Measurements from ENCODE around the gene LCA5L.

Gene LCA5L

DNA sequence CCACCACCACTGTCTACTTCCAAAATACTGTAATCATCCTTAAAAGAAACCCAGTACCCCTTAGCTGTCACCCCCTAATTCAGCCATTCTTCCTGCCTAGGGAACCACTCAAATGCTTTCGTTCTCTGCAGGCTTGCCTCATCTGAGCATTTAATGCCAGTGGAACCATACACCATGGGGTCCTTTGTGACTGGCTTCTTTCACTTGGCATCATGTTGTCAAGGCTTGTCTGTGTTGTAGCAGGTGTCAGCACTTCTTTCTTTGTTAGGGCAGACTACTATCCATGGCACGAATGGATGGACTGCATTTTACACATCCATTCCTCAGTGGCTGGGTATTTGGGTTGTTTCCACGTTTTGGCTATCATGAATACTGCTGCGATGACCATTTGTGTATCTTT is 34.7 kb upstream of the LCA5L start:
- no peak for DNase-seq
- Histone ChIP-seq H3K56ac (ENCODE audit: low read length) (no peak overlapping the region), H3K36me3 (ENCODE audit: control insufficient read depth, insufficient read depth, low read length) (no peaks in the 10 kb centered on the region), H2BK5ac (ENCODE audit: low read length) (no peak overlapping the region), H3K4me3 (ENCODE audit: low read length) (no peak overlapping the region), H3K4me2 (ENCODE audit: low read length) (no peak overlapping the region), H4K8ac (ENCODE audit: low read depth, low read length) (no peak overlapping the region), H3K18ac (ENCODE audit: low read length) (no peak overlapping the region), H3K4ac (ENCODE audit: low read depth, low read length) (no peak overlapping the region), H3K23ac (ENCODE audit: low read length) (no peak overlapping the region), H2AK5ac (ENCODE audit: low read length) (no peak overlapping the region), H2BK15ac (replicated peaks; ENCODE audit: low read depth) (no peak overlapping the region), H2BK120ac (ENCODE audit: low read depth, low read length) (no peak overlapping the region), H3K79me1 (ENCODE audit: low read length) (no peaks in the 10 kb centered on the region), H3K79me2 (ENCODE audit: control insufficient read depth, insufficient read depth, low read length) (no peaks in the 10 kb centered on the region), H3K27me3 (ENCODE audit: insufficient read depth, low read length, poor library complexity) (no peaks in the 10 kb centered on the region), H4K5ac (ENCODE audit: low read length) (no peak overlapping the region), H3K9ac (ENCODE audit: low read length) (no peak overlapping the region), H3K4me1 (ENCODE audit: control insufficient read depth, low read depth, low read length) (no peaks in the 10 kb centered on the region), H3K27ac (ENCODE audit: low read depth, low read length) (no peak overlapping the region)
- no CpG with 5 or more reads among the region's 4 CpGs for WGBS (ENCODE audit: extremely low coverage, insufficient coverage, low lambda C conversion rate)

DNA sequence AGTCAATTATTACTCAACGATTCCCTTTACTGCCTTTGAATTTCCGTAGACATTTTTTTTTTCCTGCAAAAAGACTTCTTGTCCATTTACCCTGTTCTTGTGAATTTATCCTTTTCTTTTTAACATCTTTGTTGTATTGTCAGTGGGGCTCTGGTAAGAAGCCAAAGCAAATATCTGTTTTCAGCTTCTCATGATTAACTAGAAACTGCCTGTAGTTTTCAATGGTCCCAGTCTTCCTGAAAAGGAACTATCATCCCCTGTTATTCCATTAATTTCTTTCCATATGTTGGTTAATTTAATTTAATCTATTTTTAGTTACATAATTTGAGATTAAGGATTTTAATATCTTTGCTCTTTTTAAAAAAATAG is 34.2 kb upstream of the LCA5L start:
- no peak overlapping the region for H3K23ac ChIP-seq (ENCODE audit: low read length)
- no peak overlapping the region for H3K56ac ChIP-seq (ENCODE audit: low read length)
- H3K4me2 ChIP-seq (ENCODE audit: low read length) = no peak overlapping the region
- no peak overlapping the region for H3K27ac ChIP-seq (ENCODE audit: low read depth, low read length)
- no peaks in the 10 kb centered on the region for H3K36me3 ChIP-seq (ENCODE audit: control insufficient read depth, insufficient read depth, low read length)
- H2AK5ac ChIP-seq (ENCODE audit: low read length) = no peak overlapping the region
- no peaks in the 10 kb centered on the region for H3K27me3 ChIP-seq (ENCODE audit: insufficient read depth, low read length, poor library complexity)
- no peak overlapping the region for H2BK15ac ChIP-seq (replicated peaks; ENCODE audit: low read depth)
- no peaks in the 10 kb centered on the region for H3K4me1 ChIP-seq (ENCODE audit: control insufficient read depth, low read depth, low read length)
- H3K18ac ChIP-seq (ENCODE audit: low read length) = no peak overlapping the region
- H3K79me2 ChIP-seq (ENCODE audit: control insufficient read depth, insufficient read depth, low read length) = no peaks in the 10 kb centered on the region
- no peak overlapping the region for H2BK120ac ChIP-seq (ENCODE audit: low read depth, low read length)
- no peak overlapping the region for H2BK5ac ChIP-seq (ENCODE audit: low read length)
- WGBS (ENCODE audit: extremely low coverage, insufficient coverage, low lambda C conversion rate) = no CpG with 5 or more reads among the region's 2 CpGs
- no peaks in the 10 kb centered on the region for H3K79me1 ChIP-seq (ENCODE audit: low read length)
- no peak overlapping the region for H4K5ac ChIP-seq (ENCODE audit: low read length)
- H3K4ac ChIP-seq (ENCODE audit: low read depth, low read length) = no peak overlapping the region
- H3K9ac ChIP-seq (ENCODE audit: low read length) = no peak overlapping the region
- no peak overlapping the region for H3K4me3 ChIP-seq (ENCODE audit: low read length)
- no peak overlapping the region for H4K8ac ChIP-seq (ENCODE audit: low read depth, low read length)
- no peak for DNase-seq

DNA sequence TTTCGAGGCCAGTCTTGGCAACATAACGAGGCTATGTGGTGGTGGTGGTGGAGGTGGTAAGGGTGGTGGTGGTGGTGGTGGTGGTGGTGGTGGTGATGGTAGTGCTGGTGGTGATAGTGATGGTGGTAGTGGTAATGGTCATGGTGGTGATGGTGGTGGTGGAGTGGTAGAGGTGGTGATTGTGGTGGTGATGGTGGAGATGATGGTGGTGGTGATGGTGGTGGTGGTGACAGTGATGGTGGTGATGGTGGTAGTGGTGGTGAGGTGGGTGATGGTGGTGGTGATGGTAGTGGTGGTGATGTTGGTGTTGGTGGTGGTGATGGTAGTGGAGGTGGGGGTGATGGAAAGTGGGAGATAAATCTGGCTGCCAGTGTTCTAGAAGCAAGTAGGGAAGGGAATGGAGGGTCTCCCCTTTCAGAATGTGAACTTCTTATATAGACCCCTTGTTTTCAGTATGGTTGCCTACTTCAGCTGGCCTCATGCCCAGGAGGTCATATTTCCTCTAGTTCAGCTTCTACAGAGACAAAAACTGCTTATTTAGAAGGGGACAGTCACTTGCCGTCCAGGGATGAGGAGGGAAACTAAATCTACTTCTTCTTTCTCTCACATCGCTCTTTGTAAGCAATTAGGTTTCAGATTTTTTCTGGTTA is 33.7 kb upstream of the LCA5L start:
- no peaks in the 10 kb centered on the region for H3K4me1 ChIP-seq (ENCODE audit: control insufficient read depth, low read depth, low read length)
- WGBS (ENCODE audit: extremely low coverage, insufficient coverage, low lambda C conversion rate) = no CpG with 5 or more reads among the region's 4 CpGs
- no peak for DNase-seq
- H3K4me3 ChIP-seq (ENCODE audit: low read length) = no peak overlapping the region
- no peak overlapping the region for H4K5ac ChIP-seq (ENCODE audit: low read length)
- H3K27ac ChIP-seq (ENCODE audit: low read depth, low read length) = no peak overlapping the region
- no peak overlapping the region for H3K9ac ChIP-seq (ENCODE audit: low read length)
- H2AK5ac ChIP-seq (ENCODE audit: low read length) = no peak overlapping the region
- H2BK15ac ChIP-seq (replicated peaks; ENCODE audit: low read depth) = no peak overlapping the region
- H2BK120ac ChIP-seq (ENCODE audit: low read depth, low read length) = no peak overlapping the region
- no peak overlapping the region for H3K4me2 ChIP-seq (ENCODE audit: low read length)
- H3K18ac ChIP-seq (ENCODE audit: low read length) = no peak overlapping the region
- H3K79me2 ChIP-seq (ENCODE audit: control insufficient read depth, insufficient read depth, low read length) = no peaks in the 10 kb centered on the region
- no peak overlapping the region for H3K4ac ChIP-seq (ENCODE audit: low read depth, low read length)
- H3K56ac ChIP-seq (ENCODE audit: low read length) = no peak overlapping the region
- H2BK5ac ChIP-seq (ENCODE audit: low read length) = no peak overlapping the region
- H3K27me3 ChIP-seq (ENCODE audit: insufficient read depth, low read length, poor library complexity) = no peaks in the 10 kb centered on the region
- H4K8ac ChIP-seq (ENCODE audit: low read depth, low read length) = no peak overlapping the region
- H3K23ac ChIP-seq (ENCODE audit: low read length) = no peak overlapping the region
- H3K36me3 ChIP-seq (ENCODE audit: control insufficient read depth, insufficient read depth, low read length) = no peaks in the 10 kb centered on the region
- H3K79me1 ChIP-seq (ENCODE audit: low read length) = no peaks in the 10 kb centered on the region

DNA sequence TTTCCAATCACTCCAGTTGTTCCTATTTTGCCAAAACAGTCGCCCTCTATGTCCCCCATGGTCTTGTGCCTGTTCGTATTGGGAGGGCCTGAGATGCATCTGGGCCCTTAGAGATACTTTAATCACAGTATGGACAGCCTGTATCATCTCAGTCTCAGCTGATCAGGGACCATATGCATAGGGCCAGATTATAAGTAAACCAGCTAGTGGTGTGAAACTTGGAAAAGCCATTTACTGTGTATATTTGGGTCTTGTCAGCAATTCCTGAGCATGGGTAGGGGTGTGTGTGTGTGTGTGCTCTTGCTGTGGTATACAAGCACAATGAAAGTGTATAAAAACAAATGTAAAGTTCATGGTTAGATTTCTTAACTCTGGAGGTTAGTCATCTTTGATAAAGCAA is 29.0 kb upstream of the LCA5L start:
- Histone ChIP-seq H3K4me2 (ENCODE audit: low read length) (no peak overlapping the region), H4K8ac (ENCODE audit: low read depth, low read length) (no peak overlapping the region), H3K18ac (ENCODE audit: low read length) (no peak overlapping the region), H3K4me3 (ENCODE audit: low read length) (no peak overlapping the region), H2AK5ac (ENCODE audit: low read length) (no peak overlapping the region), H3K23ac (ENCODE audit: low read length) (no peak overlapping the region), H3K56ac (ENCODE audit: low read length) (no peak overlapping the region), H3K27ac (ENCODE audit: low read depth, low read length) (no peak overlapping the region), H2BK120ac (ENCODE audit: low read depth, low read length) (no peak overlapping the region), H3K79me2 (ENCODE audit: control insufficient read depth, insufficient read depth, low read length) (no peaks in the 10 kb centered on the region), H4K5ac (ENCODE audit: low read length) (no peak overlapping the region), H3K4me1 (ENCODE audit: control insufficient read depth, low read depth, low read length) (no peaks in the 10 kb centered on the region), H3K79me1 (ENCODE audit: low read length) (no peaks in the 10 kb centered on the region), H3K4ac (ENCODE audit: low read depth, low read length) (no peak overlapping the region), H3K9ac (ENCODE audit: low read length) (no peak overlapping the region), H2BK15ac (replicated peaks; ENCODE audit: low read depth) (no peak overlapping the region), H3K36me3 (ENCODE audit: control insufficient read depth, insufficient read depth, low read length) (no peaks in the 10 kb centered on the region), H3K27me3 (ENCODE audit: insufficient read depth, low read length, poor library complexity) (no peaks in the 10 kb centered on the region), H2BK5ac (ENCODE audit: low read length) (no peak overlapping the region)
- DNase-seq = no peak
- WGBS (ENCODE audit: extremely low coverage, insufficient coverage, low lambda C conversion rate) = no CpG with 5 or more reads among the region's 2 CpGs

DNA sequence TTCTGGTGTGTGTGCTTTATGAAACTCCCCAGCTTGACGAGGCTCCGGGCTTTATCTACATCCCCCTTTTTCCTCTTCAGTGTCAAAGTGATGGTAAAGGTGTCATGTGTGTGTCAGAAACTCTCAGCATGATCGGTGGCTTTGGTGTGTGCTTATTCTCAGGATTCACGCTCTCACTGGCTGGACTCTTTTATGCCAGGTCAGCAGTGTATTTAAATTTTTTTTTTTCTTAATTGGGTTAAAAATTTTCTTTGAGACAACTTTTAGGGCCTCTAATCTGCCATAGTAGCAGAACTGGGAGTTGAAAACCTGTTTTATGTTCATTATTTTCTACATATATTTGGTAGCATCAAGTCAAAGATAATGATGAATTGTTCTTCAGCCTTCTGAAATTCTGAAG is 27.2 kb upstream of the LCA5L start:
- Histone ChIP-seq H3K79me2 (ENCODE audit: control insufficient read depth, insufficient read depth, low read length) (no peaks in the 10 kb centered on the region), H3K18ac (ENCODE audit: low read length) (no peak overlapping the region), H3K56ac (ENCODE audit: low read length) (no peak overlapping the region), H2AK5ac (ENCODE audit: low read length) (no peak overlapping the region), H3K27ac (ENCODE audit: low read depth, low read length) (no peak overlapping the region), H2BK15ac (replicated peaks; ENCODE audit: low read depth) (no peak overlapping the region), H4K8ac (ENCODE audit: low read depth, low read length) (no peak overlapping the region), H3K23ac (ENCODE audit: low read length) (no peak overlapping the region), H3K27me3 (ENCODE audit: insufficient read depth, low read length, poor library complexity) (no peaks in the 10 kb centered on the region), H3K36me3 (ENCODE audit: control insufficient read depth, insufficient read depth, low read length) (no peaks in the 10 kb centered on the region), H2BK5ac (ENCODE audit: low read length) (no peak overlapping the region), H4K5ac (ENCODE audit: low read length) (no peak overlapping the region), H3K4me3 (ENCODE audit: low read length) (no peak overlapping the region), H3K4me2 (ENCODE audit: low read length) (no peak overlapping the region), H3K79me1 (ENCODE audit: low read length) (no peaks in the 10 kb centered on the region), H2BK120ac (ENCODE audit: low read depth, low read length) (no peak overlapping the region), H3K4ac (ENCODE audit: low read depth, low read length) (no peak overlapping the region), H3K9ac (ENCODE audit: low read length) (no peak overlapping the region), H3K4me1 (ENCODE audit: control insufficient read depth, low read depth, low read length) (no peaks in the 10 kb centered on the region)
- WGBS (ENCODE audit: extremely low coverage, insufficient coverage, low lambda C conversion rate) = no CpG with 5 or more reads among the region's 4 CpGs
- no peak for DNase-seq

DNA sequence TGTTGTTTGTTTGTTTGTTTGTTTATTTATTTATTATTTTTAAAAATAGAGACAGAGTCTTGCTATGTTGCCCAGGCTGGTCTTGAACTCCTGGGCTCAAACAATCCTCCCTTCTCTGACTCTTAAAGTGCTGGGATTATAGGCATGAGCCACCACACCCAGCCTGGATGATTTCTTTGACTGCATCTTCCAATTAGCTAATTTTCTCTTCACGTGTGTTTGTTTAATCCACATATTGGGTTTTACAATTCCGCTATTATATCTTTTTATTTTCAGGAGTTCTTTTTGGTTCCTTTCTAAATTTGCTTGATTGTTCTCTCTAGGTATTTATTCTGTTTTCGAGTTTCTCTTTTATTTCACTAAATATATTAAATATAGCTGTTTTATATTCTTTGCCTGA is 26.0 kb upstream of the LCA5L start:
- H3K23ac ChIP-seq (ENCODE audit: low read length) = no peak overlapping the region
- WGBS (ENCODE audit: extremely low coverage, insufficient coverage, low lambda C conversion rate) = no CpG with 5 or more reads among the region's 3 CpGs
- no peaks in the 10 kb centered on the region for H3K27me3 ChIP-seq (ENCODE audit: insufficient read depth, low read length, poor library complexity)
- no peak overlapping the region for H3K9ac ChIP-seq (ENCODE audit: low read length)
- no peak overlapping the region for H2AK5ac ChIP-seq (ENCODE audit: low read length)
- H4K5ac ChIP-seq (ENCODE audit: low read length) = no peak overlapping the region
- H4K8ac ChIP-seq (ENCODE audit: low read depth, low read length) = no peak overlapping the region
- no peaks in the 10 kb centered on the region for H3K79me2 ChIP-seq (ENCODE audit: control insufficient read depth, insufficient read depth, low read length)
- no peak overlapping the region for H3K27ac ChIP-seq (ENCODE audit: low read depth, low read length)
- no peak overlapping the region for H3K18ac ChIP-seq (ENCODE audit: low read length)
- H3K36me3 ChIP-seq (ENCODE audit: control insufficient read depth, insufficient read depth, low read length) = no peaks in the 10 kb centered on the region
- no peak overlapping the region for H3K4ac ChIP-seq (ENCODE audit: low read depth, low read length)
- no peaks in the 10 kb centered on the region for H3K4me1 ChIP-seq (ENCODE audit: control insufficient read depth, low read depth, low read length)
- no peak overlapping the region for H3K4me2 ChIP-seq (ENCODE audit: low read length)
- no peak overlapping the region for H3K56ac ChIP-seq (ENCODE audit: low read length)
- no peaks in the 10 kb centered on the region for H3K79me1 ChIP-seq (ENCODE audit: low read length)
- no peak overlapping the region for H3K4me3 ChIP-seq (ENCODE audit: low read length)
- no peak overlapping the region for H2BK120ac ChIP-seq (ENCODE audit: low read depth, low read length)
- no peak overlapping the region for H2BK15ac ChIP-seq (replicated peaks; ENCODE audit: low read depth)
- DNase-seq = no peak
- no peak overlapping the region for H2BK5ac ChIP-seq (ENCODE audit: low read length)

Data from mesendoderm (in vitro differentiated cells).